Astrocyte of the cerebellum (primary cell): ENCODE data around the gene PABPC5.

ENCODE experiments used
- DNase-seq: peaks from one replicate; pipeline ENCODE4 v3.0.0-alpha.2; 2011; ENCODE audit warnings: low read depth
- H3K4me3 ChIP-seq: 2 replicates; pipeline ENCODE4 v1.5.1; 2011; ENCODE audit warnings: mild to moderate bottlenecking, low read depth, low read length, moderate library complexity
- in situ Hi-C: cut with HindIII; loops from 2 replicates; pipeline ENCODE4 v1.10.0; 2017; ENCODE audit warnings: low sequenced_read_pairs
- TF ChIP-seq, protein P1 (sequence below): IDR thresholded peaks from 2 replicates; pipeline ENCODE4 v1.5.1; 2012; ENCODE audit warnings: low read length, low read depth, moderate library complexity, mild to moderate bottlenecking; ENCODE audit errors: missing control alignments

The PABPC5 gene

GRCh38 chrX:91434351-91435168 is at the start of gene PABPC5:
Gene PABPC5 (plus strand): TSS chrX:91434839. CDS start chrX:91435578, 739 bp downstream.
- in situ Hi-C loops, result no loop called here
- TF ChIP-seq, protein P1, sequence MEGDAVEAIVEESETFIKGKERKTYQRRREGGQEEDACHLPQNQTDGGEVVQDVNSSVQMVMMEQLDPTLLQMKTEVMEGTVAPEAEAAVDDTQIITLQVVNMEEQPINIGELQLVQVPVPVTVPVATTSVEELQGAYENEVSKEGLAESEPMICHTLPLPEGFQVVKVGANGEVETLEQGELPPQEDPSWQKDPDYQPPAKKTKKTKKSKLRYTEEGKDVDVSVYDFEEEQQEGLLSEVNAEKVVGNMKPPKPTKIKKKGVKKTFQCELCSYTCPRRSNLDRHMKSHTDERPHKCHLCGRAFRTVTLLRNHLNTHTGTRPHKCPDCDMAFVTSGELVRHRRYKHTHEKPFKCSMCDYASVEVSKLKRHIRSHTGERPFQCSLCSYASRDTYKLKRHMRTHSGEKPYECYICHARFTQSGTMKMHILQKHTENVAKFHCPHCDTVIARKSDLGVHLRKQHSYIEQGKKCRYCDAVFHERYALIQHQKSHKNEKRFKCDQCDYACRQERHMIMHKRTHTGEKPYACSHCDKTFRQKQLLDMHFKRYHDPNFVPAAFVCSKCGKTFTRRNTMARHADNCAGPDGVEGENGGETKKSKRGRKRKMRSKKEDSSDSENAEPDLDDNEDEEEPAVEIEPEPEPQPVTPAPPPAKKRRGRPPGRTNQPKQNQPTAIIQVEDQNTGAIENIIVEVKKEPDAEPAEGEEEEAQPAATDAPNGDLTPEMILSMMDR, result no peak
- DNase-seq, result peak; percentile 29
- peak within 1 kb of the TSS; percentile 48 for H3K4me3 ChIP-seq

- in situ Hi-C loops, result no loop called here
- TF ChIP-seq, protein P1, result no peak
- H3K4me3 ChIP-seq, result no peak overlapping the region
- no peak for DNase-seq
These were observed 45.6 kb upstream of the PABPC5 start for GRCh38 chrX:91389026-91389425.

DNA sequence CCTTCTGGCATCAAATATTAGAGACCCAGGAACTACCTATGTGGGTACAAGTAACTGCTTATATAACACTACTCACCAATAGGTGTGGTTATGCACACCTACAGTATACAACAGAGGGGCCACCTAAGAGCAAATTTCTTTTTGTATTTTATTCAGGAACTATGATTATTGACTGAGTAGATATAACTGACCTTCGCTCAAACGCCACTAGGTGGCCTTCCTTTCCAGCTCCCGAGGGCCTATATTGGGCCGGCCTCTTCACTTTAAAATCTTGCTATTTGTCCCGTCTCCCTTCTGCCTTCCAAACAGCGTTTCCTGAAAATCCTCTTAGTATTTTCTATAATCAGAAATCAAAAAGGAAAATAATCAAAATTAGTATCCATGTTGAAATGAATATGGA is 19.9 kb upstream of the PABPC5 start:
- no peak for DNase-seq
- TF ChIP-seq, protein P1, result peak; percentile 33
- no peak overlapping the region for H3K4me3 ChIP-seq
- in situ Hi-C loops, result no loop called here

GRCh38 chrX:91435395-91435794 is 756 bp downstream of the PABPC5 start:
- peak overlapping the region; percentile 48 for H3K4me3 ChIP-seq
- DNase-seq, result no peak
- TF ChIP-seq, protein P1, result no peak
- in situ Hi-C loops, result no loop called here
